GM23338 (cell line): Measurements from ENCODE around the gene MICAL3.

Source experiments
- CREB1 ChIP-seq: fragments of 250-450 bp; sonication (Bioruptor Pico); IDR thresholded peaks from 2 replicates; pipeline ENCODE4 v1.5.0; 2020; ENCODE audit warnings: low read depth, mild to moderate bottlenecking, moderate library complexity
- CTCF ChIP-seq, 2 experiments: fragments of 200-600 bp in 1 of 2; sonication (generic) in 1 of 2; conservative IDR thresholded peaks; 2 replicates each; pipeline versions ENCODE4 v1.5.1 to v1.6.1; 2016 to 2017; ENCODE audit warnings: antibody characterized with exemption in 2 of 2, low read depth in 2 of 2, mild to moderate bottlenecking in 2 of 2, moderate library complexity in 1 of 2
- ETS1 ChIP-seq: IDR thresholded peaks from 2 replicates; pipeline ENCODE4 v1.6.1; 2016; ENCODE audit warnings: antibody characterized with exemption
- EZH2 ChIP-seq: fragments of 200-600 bp; sonication (generic); IDR thresholded peaks from one replicate; pipeline ENCODE4 v1.8.0; 2017; ENCODE audit warnings: antibody characterized with exemption, mild to moderate bottlenecking, low read depth; ENCODE audit not compliant: unreplicated experiment
- EZH2phosphoT487 ChIP-seq: fragments of 200-600 bp; sonication (generic); IDR thresholded peaks from one replicate; pipeline ENCODE4 v1.8.1; 2018; ENCODE audit warnings: antibody characterized with exemption; ENCODE audit not compliant: unreplicated experiment
- JUNB ChIP-seq: IDR thresholded peaks from one replicate; pipeline ENCODE4 v1.6.1; 2016; ENCODE audit warnings: antibody characterized with exemption; ENCODE audit not compliant: unreplicated experiment
- NANOG ChIP-seq: IDR thresholded peaks from 2 replicates; pipeline ENCODE4 v1.6.1; 2016; ENCODE audit warnings: antibody characterized with exemption, borderline replicate concordance
- POLR2AphosphoS5 ChIP-seq: IDR thresholded peaks from 2 replicates; pipeline ENCODE4 v1.6.1; 2016; ENCODE audit warnings: antibody characterized with exemption, low read depth
- REST ChIP-seq: IDR thresholded peaks from one replicate; pipeline ENCODE4 v1.6.1; 2018; ENCODE audit warnings: antibody characterized with exemption; ENCODE audit not compliant: unreplicated experiment
- STAT1 ChIP-seq: IDR thresholded peaks from one replicate; pipeline ENCODE4 v1.6.1; 2016; ENCODE audit warnings: antibody characterized with exemption; ENCODE audit not compliant: unreplicated experiment
- ZNF114 ChIP-seq: fragments of 250-450 bp; sonication (Bioruptor Pico); IDR thresholded peaks from 2 replicates; pipeline ENCODE4 v1.5.0; 2020; ENCODE audit warnings: mild to moderate bottlenecking, moderate library complexity
- ZNF331 ChIP-seq: fragments of 250-450 bp; sonication (Bioruptor Pico); IDR thresholded peaks from 2 replicates; pipeline ENCODE4 v1.5.0; 2020; ENCODE audit warnings: low read depth, mild to moderate bottlenecking, moderate library complexity
- TF ChIP-seq, protein P1 (sequence below): fragments of 250-450 bp; sonication (Bioruptor Pico); IDR thresholded peaks from 2 replicates; pipeline ENCODE4 v1.5.0; 2020; ENCODE audit warnings: mild to moderate bottlenecking, moderate library complexity

DNA sequence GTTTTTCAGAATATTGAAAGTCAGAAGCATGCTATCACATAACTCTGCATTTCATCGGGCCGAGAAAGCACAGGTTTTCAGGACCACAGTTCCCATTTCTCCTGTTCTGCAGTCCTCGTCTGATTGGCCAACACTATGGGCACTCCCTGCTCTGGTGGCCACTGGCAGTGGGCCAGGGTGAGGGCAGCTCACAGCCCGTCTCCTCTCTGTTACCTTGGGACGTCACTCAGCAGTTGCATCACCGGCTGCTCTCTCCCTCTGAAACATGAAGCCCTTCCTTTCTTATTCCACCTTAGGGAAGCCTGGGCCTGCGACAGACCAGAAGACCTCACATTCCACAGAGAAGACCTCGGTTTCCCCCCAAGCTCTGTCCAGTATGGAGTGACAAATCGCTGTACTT lies 11.4 kb upstream of the MICAL3 start:
- TF ChIP-seq CTCF (conservative IDR thresholded peaks at IDR 0.05; ENCODE audit: low read depth in 2 of 2) (no peak), REST (no peak), POLR2AphosphoS5 (no peak), EZH2 (no peak), ZNF331 (no peak), CREB1 (no peak), EZH2phosphoT487 (no peak), JUNB (no peak), NANOG (no peak), STAT1 (no peak), ZNF114 (CRISPR knock-in tag) (no peak), ETS1 (no peak)
- TF ChIP-seq, protein P1, sequence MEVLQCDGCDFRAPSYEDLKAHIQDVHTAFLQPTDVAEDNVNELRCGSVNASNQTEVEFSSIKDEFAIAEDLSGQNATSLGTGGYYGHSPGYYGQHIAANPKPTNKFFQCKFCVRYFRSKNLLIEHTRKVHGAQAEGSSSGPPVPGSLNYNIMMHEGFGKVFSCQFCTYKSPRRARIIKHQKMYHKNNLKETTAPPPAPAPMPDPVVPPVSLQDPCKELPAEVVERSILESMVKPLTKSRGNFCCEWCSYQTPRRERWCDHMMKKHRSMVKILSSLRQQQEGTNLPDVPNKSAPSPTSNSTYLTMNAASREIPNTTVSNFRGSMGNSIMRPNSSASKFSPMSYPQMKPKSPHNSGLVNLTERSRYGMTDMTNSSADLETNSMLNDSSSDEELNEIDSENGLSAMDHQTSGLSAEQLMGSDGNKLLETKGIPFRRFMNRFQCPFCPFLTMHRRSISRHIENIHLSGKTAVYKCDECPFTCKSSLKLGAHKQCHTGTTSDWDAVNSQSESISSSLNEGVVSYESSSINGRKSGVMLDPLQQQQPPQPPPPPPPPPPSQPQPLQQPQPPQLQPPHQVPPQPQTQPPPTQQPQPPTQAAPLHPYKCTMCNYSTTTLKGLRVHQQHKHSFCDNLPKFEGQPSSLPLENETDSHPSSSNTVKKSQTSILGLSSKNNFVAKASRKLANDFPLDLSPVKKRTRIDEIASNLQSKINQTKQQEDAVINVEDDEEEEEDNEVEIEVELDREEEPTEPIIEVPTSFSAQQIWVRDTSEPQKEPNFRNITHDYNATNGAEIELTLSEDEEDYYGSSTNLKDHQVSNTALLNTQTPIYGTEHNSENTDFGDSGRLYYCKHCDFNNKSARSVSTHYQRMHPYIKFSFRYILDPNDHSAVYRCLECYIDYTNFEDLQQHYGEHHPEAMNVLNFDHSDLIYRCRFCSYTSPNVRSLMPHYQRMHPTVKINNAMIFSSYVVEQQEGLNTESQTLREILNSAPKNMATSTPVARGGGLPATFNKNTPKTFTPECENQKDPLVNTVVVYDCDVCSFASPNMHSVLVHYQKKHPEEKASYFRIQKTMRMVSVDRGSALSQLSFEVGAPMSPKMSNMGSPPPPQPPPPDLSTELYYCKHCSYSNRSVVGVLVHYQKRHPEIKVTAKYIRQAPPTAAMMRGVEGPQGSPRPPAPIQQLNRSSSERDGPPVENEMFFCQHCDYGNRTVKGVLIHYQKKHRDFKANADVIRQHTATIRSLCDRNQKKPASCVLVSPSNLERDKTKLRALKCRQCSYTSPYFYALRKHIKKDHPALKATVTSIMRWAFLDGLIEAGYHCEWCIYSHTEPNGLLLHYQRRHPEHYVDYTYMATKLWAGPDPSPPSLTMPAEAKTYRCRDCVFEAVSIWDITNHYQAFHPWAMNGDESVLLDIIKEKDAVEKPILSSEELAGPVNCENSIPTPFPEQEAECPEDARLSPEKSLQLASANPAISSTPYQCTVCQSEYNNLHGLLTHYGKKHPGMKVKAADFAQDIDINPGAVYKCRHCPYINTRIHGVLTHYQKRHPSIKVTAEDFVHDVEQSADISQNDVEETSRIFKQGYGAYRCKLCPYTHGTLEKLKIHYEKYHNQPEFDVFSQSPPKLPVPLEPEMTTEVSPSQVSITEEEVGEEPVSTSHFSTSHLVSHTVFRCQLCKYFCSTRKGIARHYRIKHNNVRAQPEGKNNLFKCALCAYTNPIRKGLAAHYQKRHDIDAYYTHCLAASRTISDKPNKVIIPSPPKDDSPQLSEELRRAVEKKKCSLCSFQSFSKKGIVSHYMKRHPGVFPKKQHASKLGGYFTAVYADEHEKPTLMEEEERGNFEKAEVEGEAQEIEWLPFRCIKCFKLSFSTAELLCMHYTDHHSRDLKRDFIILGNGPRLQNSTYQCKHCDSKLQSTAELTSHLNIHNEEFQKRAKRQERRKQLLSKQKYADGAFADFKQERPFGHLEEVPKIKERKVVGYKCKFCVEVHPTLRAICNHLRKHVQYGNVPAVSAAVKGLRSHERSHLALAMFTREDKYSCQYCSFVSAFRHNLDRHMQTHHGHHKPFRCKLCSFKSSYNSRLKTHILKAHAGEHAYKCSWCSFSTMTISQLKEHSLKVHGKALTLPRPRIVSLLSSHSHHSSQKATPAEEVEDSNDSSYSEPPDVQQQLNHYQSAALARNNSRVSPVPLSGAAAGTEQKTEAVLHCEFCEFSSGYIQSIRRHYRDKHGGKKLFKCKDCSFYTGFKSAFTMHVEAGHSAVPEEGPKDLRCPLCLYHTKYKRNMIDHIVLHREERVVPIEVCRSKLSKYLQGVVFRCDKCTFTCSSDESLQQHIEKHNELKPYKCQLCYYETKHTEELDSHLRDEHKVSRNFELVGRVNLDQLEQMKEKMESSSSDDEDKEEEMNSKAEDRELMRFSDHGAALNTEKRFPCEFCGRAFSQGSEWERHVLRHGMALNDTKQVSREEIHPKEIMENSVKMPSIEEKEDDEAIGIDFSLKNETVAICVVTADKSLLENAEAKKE, result no peak
